Testis (tissue), 2 donors: ENCODE data around the gene PPM1E.

Experiments
- CTCF ChIP-seq, 3 experiments: fragments of 450-650 bp in 2 of 3; fragments of 200-600 bp in 1 of 3; sonication (generic) in 1 of 3; IDR thresholded peaks; one replicate each; pipeline ENCODE4 v1.5.1; 2016 to 2019; ENCODE audit warnings: antibody characterized with exemption in 3 of 3, mild to moderate bottlenecking in 2 of 3, moderate library complexity in 1 of 3
- POLR2A ChIP-seq: fragments of 450-650 bp; IDR thresholded peaks from one replicate; pipeline ENCODE4 v1.6.1; 2017; ENCODE audit warnings: antibody characterized with exemption, mild to moderate bottlenecking, moderate library complexity

GRCh38 chr17:58985971-58986370 lies 230.3 kb downstream of the PPM1E start:
- TF ChIP-seq CTCF (IDR thresholded peaks at IDR 0.05) (no peak), POLR2A (no peak)
